Nephron progenitor cell (in vitro differentiated cells): ENCODE measurements around the gene RPL18.

ENCODE experiments used
- DNase-seq: peaks from one replicate; pipeline ENCODE4 v3.0.0; 2021
- H3K27ac Mint-ChIP-seq: 2 replicates; pipeline ENCODE4 v1.8.0; 2021; ENCODE audit warnings: mild to moderate bottlenecking, moderate library complexity, mixed read lengths
- H3K27me3 Mint-ChIP-seq: 2 replicates; pipeline ENCODE4 v1.8.0; 2021; ENCODE audit warnings: mild to moderate bottlenecking, low read depth, mixed read lengths; ENCODE audit not compliant: poor library complexity
- H3K36me3 Mint-ChIP-seq: 2 replicates; pipeline ENCODE4 v1.8.0; 2021; ENCODE audit warnings: low read depth, mixed read lengths
- H3K4me1 Mint-ChIP-seq: 2 replicates; pipeline ENCODE4 v1.8.0; 2021; ENCODE audit warnings: mixed read lengths
- H3K4me3 Mint-ChIP-seq: 2 replicates; pipeline ENCODE4 v1.8.0; 2021; ENCODE audit warnings: mild to moderate bottlenecking, moderate library complexity, mixed read lengths
- H3K9me3 Mint-ChIP-seq: 2 replicates; pipeline ENCODE4 v1.8.0; 2021; ENCODE audit warnings: mild to moderate bottlenecking, moderate library complexity, mixed read lengths
- TF ChIP-seq, protein P1 (sequence below): fragments of 200-600 bp; sonication (generic); IDR thresholded peaks from 2 replicates; pipeline ENCODE4 v1.5.0; 2021; ENCODE audit warnings: antibody characterized with exemption

RPL18 gene

DNA sequence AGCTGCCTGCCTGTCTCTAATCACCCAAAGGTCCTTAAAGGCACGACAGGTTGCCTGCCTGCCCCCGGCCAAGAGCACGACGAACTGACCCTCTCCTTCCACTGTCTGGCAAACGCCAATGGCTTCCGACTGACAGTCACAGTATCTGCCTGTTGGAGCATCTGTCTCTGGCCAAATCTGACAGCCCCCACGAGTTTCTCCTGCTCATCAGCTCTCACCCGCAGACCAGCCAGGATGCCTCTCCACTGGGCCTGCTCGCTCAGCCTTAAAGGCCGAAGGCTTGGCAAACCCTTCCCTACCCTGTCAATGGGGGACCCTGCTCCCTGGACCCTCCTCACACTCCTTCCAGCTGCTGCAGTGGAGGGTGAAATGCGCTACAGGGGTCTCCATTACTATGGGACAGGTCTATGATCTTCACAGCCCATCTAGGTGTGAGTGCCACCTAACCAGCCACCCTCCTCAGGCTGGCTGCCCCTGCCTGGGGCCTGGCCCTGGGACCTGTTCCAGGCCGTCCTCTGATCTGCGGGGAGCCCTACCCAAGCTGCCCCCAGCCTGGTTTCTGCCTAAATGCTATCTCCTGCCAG is 5.0 kb downstream of the RPL18 start:
- Mint-ChIP-seq H3K4me1 (peaks cover 51% of the 10 kb centered on the region), H3K4me3 (no peak overlapping the region), H3K36me3 (peaks cover 19% of the 10 kb centered on the region), H3K9me3 (no peaks in the 10 kb centered on the region), H3K27ac (peak overlapping the region; percentile 98), H3K27me3 (no peaks in the 10 kb centered on the region)
- TF ChIP-seq, protein P1, sequence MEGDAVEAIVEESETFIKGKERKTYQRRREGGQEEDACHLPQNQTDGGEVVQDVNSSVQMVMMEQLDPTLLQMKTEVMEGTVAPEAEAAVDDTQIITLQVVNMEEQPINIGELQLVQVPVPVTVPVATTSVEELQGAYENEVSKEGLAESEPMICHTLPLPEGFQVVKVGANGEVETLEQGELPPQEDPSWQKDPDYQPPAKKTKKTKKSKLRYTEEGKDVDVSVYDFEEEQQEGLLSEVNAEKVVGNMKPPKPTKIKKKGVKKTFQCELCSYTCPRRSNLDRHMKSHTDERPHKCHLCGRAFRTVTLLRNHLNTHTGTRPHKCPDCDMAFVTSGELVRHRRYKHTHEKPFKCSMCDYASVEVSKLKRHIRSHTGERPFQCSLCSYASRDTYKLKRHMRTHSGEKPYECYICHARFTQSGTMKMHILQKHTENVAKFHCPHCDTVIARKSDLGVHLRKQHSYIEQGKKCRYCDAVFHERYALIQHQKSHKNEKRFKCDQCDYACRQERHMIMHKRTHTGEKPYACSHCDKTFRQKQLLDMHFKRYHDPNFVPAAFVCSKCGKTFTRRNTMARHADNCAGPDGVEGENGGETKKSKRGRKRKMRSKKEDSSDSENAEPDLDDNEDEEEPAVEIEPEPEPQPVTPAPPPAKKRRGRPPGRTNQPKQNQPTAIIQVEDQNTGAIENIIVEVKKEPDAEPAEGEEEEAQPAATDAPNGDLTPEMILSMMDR = no peak
- DNase-seq = no peak

DNA sequence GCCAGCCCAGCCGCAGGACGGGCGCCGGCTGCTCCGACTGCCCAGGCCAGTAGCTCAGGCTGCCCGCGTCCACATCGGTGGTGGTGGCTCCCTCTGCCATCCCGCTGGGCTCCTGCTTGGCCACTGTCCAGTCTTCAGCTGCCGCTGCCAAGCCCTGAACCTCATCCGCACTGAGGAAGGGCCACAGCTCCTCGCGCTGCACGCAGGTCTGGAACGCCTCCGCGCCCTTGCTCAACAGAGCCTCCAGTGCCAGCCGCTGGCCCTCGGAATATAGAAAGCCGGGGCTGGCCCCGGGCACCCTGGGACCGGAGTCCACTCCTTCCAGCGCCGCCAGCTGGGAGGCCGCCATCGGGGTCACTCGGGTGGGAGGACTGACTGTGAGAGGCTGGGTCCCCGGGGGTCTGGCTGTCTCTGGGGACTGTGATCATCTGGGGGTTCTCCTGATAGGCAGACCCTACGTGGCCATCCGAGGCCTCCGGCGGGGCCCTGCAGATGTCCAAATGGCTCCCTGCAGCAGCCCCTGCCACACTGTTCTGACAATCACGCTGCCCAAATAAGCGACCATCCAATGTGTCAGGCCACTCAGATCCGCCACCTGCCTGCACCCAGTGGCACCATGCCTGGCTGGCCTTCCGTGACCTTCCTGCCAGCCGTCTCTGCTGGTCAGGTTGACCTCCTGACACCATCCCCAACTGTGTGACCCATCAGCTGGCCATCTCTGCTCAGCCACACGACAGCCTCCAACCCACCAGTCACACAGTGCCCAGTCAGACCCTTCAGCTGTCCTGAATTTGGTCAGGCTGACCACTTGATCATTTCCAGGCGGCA is 5.7 kb downstream of the RPL18 start:
- Mint-ChIP-seq H3K27ac (peak overlapping the region; percentile 98), H3K27me3 (no peaks in the 10 kb centered on the region), H3K9me3 (no peaks in the 10 kb centered on the region), H3K4me3 (no peak overlapping the region), H3K36me3 (peaks cover 14% of the 10 kb centered on the region), H3K4me1 (peaks cover 44% of the 10 kb centered on the region)
- TF ChIP-seq, protein P1 = no peak
- no peak for DNase-seq

DNA sequence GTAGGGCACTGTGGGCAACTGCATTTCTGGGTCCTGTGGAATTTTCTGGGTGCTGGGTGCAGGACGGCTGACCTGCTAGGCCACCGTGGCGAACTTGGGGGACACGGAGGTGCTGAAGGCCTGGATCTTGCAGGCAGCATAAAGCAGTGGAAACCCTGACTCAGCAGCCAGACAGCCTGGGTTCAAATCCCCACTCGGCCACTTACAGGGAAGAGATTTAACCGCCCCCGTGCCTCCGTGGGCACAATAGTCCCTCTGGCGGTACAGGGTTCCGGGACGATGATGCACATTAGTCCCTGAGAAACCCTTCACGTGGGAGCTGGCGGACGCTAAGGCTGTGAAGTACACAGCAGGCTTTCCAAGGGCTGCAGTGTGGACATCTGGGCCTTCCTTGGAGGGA is 7.1 kb downstream of the RPL18 start:
- no peak for DNase-seq
- Mint-ChIP-seq H3K27me3 (no peaks in the 10 kb centered on the region), H3K9me3 (no peaks in the 10 kb centered on the region), H3K4me1 (peaks cover 31% of the 10 kb centered on the region), H3K36me3 (peaks cover 12% of the 10 kb centered on the region), H3K27ac (no peak overlapping the region), H3K4me3 (no peak overlapping the region)
- TF ChIP-seq, protein P1 = no peak

DNA sequence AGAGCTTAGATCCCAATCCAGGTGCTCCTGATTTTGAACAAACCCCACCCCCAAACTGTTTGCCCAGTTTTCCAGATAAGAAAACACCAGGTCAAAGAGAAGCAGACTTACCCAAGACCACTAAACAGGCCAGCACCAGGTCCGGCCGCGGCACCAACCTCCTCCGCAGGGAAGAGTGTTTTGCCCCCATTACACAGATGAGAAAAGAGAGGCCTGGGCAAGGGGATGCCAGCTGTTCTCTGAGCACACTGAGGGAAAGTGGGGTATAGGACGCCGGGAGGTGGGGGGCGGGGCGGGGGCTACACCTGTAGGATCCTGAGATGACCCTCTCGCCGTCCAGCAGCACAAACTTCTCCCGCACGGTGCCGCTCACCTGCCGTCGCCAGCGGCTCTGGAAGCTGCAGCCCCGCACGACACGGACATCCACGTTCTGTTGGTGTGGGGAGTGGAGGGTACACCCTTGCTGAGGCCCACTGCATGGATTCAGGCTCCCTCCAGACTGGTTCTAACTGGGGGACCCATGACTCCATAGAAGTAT is 9.3 kb downstream of the RPL18 start:
- Mint-ChIP-seq H3K27ac (no peak overlapping the region), H3K36me3 (no peaks in the 10 kb centered on the region), H3K9me3 (no peaks in the 10 kb centered on the region), H3K27me3 (peaks cover 6% of the 10 kb centered on the region), H3K4me1 (peaks cover 13% of the 10 kb centered on the region), H3K4me3 (no peak overlapping the region)
- DNase-seq = no peak
- TF ChIP-seq, protein P1 = no peak

DNA sequence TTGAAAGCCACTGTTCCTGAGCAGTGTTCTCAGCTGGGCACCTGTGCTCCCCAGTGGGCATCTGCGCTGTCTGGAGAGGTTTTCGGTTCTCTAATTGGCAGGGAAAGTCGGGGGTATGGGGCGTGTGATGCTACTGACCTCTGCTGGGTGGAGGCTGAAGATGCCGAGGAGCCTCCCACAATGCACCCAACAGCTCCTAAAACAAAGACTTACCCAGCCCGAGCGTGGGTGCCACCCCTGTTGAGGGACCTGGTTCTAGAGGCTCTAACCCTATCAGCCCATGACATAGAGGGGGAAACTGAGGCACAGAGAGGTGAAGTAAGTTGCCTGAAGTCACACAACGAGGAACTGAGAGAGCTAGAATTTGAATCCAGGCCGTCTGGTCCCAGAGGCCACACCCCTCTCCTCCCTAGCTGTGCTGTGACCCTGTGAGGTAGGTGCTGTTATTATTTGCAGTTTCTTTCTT is 10.1 kb downstream of the RPL18 start:
- TF ChIP-seq, protein P1 = peak; percentile 30
- H3K9me3 Mint-ChIP-seq = no peaks in the 10 kb centered on the region
- H3K4me3 Mint-ChIP-seq = no peak overlapping the region
- no peak for DNase-seq
- H3K36me3 Mint-ChIP-seq = no peaks in the 10 kb centered on the region
- peaks cover 5% of the 10 kb centered on the region for H3K4me1 Mint-ChIP-seq
- H3K27me3 Mint-ChIP-seq = peaks cover 6% of the 10 kb centered on the region
- H3K27ac Mint-ChIP-seq = no peak overlapping the region
